ENCODE results near the gene COMT. TPM values are rescaled to one million over a fixed set of nuclear protein-coding genes. Genes with fewer than 3 reads are reported as not detected.

The COMT gene
- total and polyA plus RNA-seq, 3 donors from 2014 or later: 147 to 427 (median 278) TPM

DNA sequence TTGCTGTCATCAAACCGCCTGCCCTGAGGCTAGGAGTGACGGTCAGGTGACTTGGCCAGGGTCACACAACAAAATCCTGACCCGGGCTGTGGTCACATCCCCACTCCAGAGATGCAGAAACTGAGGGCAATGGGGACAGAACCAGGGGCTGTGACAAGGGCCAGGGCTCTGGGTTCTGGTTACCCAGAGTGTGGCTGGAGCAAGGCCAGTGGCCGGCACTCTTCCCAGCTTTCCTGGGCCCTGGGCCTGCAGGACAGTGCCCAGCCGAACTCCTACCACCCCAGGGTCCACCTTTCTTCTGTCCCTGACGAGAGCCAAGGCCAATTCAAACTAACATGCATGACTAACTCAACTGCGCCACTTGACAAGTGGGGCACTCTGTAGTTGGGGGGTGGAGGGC lies 39.2 kb downstream of the COMT start:
- Histone ChIP-seq H3K27me3 (no peaks in the 10 kb centered on the region), H3K27ac (no peak overlapping the region), H3K9me3 (no peaks in the 10 kb centered on the region), H3K4me1 (peaks cover under 1% of the 10 kb centered on the region), H3K4me3 (no peak overlapping the region), H3K36me3 (ENCODE audit: low read depth, missing control alignments) (no peaks in the 10 kb centered on the region)
- TF ChIP-seq, protein P1, sequence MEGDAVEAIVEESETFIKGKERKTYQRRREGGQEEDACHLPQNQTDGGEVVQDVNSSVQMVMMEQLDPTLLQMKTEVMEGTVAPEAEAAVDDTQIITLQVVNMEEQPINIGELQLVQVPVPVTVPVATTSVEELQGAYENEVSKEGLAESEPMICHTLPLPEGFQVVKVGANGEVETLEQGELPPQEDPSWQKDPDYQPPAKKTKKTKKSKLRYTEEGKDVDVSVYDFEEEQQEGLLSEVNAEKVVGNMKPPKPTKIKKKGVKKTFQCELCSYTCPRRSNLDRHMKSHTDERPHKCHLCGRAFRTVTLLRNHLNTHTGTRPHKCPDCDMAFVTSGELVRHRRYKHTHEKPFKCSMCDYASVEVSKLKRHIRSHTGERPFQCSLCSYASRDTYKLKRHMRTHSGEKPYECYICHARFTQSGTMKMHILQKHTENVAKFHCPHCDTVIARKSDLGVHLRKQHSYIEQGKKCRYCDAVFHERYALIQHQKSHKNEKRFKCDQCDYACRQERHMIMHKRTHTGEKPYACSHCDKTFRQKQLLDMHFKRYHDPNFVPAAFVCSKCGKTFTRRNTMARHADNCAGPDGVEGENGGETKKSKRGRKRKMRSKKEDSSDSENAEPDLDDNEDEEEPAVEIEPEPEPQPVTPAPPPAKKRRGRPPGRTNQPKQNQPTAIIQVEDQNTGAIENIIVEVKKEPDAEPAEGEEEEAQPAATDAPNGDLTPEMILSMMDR (IDR thresholded peaks at IDR 0.05): no peak
- TF ChIP-seq POLR2A (IDR thresholded peaks at IDR 0.05): no peak
- no peak for DNase-seq
- WGBS, 2 donors: 96 to 97% methylated on average over 4 to 7 of the region's 7 CpGs
- intact Hi-C loops (cut with DNase I; ENCODE audit: low total_unique reads): no loop called here

DNA sequence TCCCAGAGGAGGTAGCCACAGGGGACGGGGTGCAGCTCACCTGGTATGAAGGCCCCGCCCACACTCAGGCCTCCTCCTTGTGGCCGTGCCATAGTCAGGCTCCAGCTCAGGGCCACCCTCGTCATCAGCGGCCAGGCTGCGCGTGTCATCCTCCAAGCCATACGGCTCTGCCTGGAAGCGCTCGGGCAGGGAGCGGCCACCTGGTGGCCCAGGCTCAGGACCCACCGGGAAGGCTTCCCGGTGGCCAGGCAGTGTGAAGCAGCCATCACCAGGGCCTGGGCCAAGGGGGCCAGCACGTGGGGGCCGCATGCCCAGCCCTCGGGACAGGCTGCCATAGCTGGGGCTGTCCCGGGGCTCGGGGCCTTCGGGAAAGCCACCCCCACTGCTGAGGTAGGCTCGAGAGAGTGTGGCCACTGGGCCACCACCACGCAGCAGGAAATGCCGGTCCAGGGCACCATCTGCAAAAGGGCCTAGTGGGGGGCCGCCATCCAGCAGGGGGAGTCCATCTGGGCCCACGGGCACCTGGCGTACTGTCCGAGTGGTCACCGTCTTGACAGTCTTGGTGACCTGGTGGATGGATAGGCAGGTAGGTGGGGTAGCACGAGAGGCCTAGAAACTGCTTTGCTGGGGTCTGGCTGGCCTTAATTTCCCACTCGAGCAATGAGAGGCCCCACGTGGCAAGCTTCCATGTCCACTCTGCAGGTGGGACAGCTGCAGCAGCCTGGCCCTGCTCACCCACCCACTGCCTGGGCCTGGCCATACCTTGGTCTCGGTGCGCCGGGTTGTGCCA lies 39.8 kb downstream of the COMT start:
- Histone ChIP-seq H3K36me3 (ENCODE audit: low read depth, missing control alignments) (no peaks in the 10 kb centered on the region), H3K27me3 (no peaks in the 10 kb centered on the region), H3K9me3 (no peaks in the 10 kb centered on the region), H3K27ac (no peak overlapping the region), H3K4me1 (peaks cover 7% of the 10 kb centered on the region), H3K4me3 (no peak overlapping the region)
- no peak for DNase-seq
- intact Hi-C loops (cut with DNase I; ENCODE audit: low total_unique reads): no loop called here
- TF ChIP-seq, protein P1 (IDR thresholded peaks at IDR 0.05): no peak
- TF ChIP-seq POLR2A (IDR thresholded peaks at IDR 0.05): no peak
- 93% methylated on average over 13 to 29 of the region's 33 CpGs for WGBS, 2 donors

DNA sequence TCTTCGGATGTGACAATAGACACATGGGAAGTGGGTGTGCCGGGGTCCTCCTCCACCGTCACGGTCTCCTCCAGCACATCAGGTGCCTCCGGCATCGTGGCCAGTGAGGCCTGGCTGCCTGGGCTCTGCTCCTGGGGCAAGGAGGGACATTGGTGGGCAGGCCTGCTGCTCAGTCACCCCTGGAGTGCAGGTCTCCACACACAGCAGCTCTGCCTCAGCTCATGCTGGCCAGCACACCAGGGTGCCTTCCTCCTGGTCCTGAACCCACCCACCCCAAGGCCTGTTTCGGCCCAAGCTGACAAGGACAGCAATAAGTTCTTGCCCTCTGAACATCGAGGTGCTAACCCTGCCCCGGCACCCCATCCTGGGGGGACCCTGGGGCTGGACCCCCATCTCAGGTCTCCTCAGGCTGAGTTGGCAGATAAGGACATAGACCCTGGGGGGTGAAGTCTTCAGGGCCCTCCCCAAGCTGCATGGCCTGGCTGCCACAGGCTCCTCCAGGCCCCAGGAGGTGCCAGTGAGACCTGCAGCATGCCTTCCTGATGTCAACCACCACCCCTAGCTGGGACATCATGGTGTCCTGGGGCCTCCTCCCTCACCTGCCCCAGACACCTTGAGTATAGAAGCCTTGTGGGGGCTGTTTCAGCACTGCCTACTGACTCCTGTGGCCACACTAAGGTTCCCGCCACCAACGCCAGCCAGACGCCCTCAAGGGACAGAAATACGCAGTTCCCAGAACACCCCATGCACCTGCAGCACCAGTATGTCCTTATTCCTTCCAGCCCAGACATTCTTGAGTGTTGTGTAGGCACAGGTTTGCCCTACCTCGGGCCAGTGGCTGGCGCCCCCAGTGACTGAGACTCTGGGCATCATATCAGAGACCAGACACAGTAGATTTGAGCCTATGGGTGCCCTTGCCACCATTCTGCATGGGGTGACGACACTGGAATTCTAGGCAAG lies 40.7 kb downstream of the COMT start:
- TF ChIP-seq, protein P1 (IDR thresholded peaks at IDR 0.05): no peak
- no peak for TF ChIP-seq POLR2A (IDR thresholded peaks at IDR 0.05)
- intact Hi-C loops (cut with DNase I; ENCODE audit: low total_unique reads): no loop called here
- Histone ChIP-seq H3K36me3 (ENCODE audit: low read depth, missing control alignments) (no peaks in the 10 kb centered on the region), H3K4me1 (peaks cover 8% of the 10 kb centered on the region), H3K9me3 (no peaks in the 10 kb centered on the region), H3K27ac (no peak overlapping the region), H3K4me3 (no peak overlapping the region), H3K27me3 (no peaks in the 10 kb centered on the region)
- no peak for DNase-seq
- WGBS, 2 donors: 95 to 100% methylated on average over 7 to 14 of the region's 16 CpGs

DNA sequence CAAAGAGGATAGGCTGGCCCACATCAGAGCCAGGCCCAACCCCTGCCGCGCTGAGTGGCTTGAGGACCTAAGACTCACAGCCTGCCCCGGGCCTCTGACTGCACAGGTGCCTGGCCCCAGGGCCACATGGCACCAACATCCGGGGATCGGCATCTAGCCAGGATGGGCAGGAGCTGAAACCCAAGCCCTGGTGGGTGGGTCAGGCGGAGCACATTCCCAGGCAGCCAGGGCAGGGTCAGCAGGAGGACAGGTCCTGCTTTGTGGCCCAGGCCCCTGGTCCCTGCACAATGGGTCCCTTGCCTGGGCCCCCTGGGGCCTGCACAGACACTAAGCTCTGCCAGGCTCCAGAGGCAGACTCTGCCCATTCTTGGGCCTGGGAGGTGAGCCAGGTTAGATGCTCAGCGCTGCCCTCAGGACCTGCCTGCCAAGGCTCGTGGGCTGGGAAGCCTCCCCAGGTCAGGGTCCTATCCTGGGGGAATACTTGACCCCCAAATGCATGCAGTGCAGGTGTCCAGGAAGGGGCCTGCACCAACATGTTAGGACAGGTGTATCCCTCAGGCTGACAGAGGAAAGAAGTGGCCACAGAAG lies 41.5 kb downstream of the COMT start:
- H3K27me3 ChIP-seq: no peaks in the 10 kb centered on the region
- no peak overlapping the region for H3K4me3 ChIP-seq
- H3K4me1 ChIP-seq: peaks cover 8% of the 10 kb centered on the region
- DNase-seq: no peak
- TF ChIP-seq, protein P1 (IDR thresholded peaks at IDR 0.05): no peak
- no peak for TF ChIP-seq POLR2A (IDR thresholded peaks at IDR 0.05)
- H3K27ac ChIP-seq: no peak overlapping the region
- 92 to 93% methylated on average over 5 to 8 of the region's 8 CpGs for WGBS, 2 donors
- H3K36me3 ChIP-seq (ENCODE audit: low read depth, missing control alignments): no peaks in the 10 kb centered on the region
- intact Hi-C loops (cut with DNase I; ENCODE audit: low total_unique reads): no loop called here
- H3K9me3 ChIP-seq: no peaks in the 10 kb centered on the region
